ENCODE data around the gene GRM1. TPM values are rescaled to one million over a fixed set of nuclear protein-coding genes. Genes with fewer than 3 reads are reported as not detected.

The GRM1 gene
- total RNA-seq, 1 donor from 2014 or later, result 0.09 TPM

GRCh38 chr6:146202570-146202969, 173.7 kb downstream of the GRM1 start:
- TF ChIP-seq CTCF (IDR thresholded peaks at IDR 0.05), result no peak
- H3K9me3 ChIP-seq, result no peaks in the 10 kb centered on the region
- H3K4me1 ChIP-seq, result no peaks in the 10 kb centered on the region
- no peaks in the 10 kb centered on the region for H3K36me3 ChIP-seq
- no peak for ATAC-seq
- no peaks in the 10 kb centered on the region for H3K27me3 ChIP-seq (ENCODE audit: low read depth)
- H3K4me3 ChIP-seq, result no peak overlapping the region
- intact Hi-C loops (cut with DNase I), result no loop called here
- DNase-seq, result no peak
- H3K27ac ChIP-seq, result no peak overlapping the region

GRCh38 chr6:146209942-146210341, 181.1 kb downstream of the GRM1 start:
- no peak for TF ChIP-seq CTCF (IDR thresholded peaks at IDR 0.05)
- H3K27me3 ChIP-seq (ENCODE audit: low read depth), result no peaks in the 10 kb centered on the region
- DNase-seq (no peak), ATAC-seq (no peak)
- H3K27ac ChIP-seq, result no peak overlapping the region
- no peaks in the 10 kb centered on the region for H3K9me3 ChIP-seq
- no peaks in the 10 kb centered on the region for H3K4me1 ChIP-seq
- intact Hi-C loops (cut with DNase I), result no loop called here
- H3K36me3 ChIP-seq, result no peaks in the 10 kb centered on the region
- no peak overlapping the region for H3K4me3 ChIP-seq

GRCh38 chr6:146210406-146211083, 181.7 kb downstream of the GRM1 start:
- intact Hi-C loops (cut with DNase I), result no loop called here

GRCh38 chr6:146211646-146212045, 182.8 kb downstream of the GRM1 start:
- ATAC-seq (no peak), DNase-seq (no peak)
- H3K9me3 ChIP-seq, result no peaks in the 10 kb centered on the region
- H3K27ac ChIP-seq, result no peak overlapping the region
- H3K36me3 ChIP-seq, result no peaks in the 10 kb centered on the region
- no peaks in the 10 kb centered on the region for H3K4me1 ChIP-seq
- TF ChIP-seq CTCF (IDR thresholded peaks at IDR 0.05), result no peak
- H3K4me3 ChIP-seq, result no peak overlapping the region
- H3K27me3 ChIP-seq (ENCODE audit: low read depth), result no peaks in the 10 kb centered on the region
- intact Hi-C loops (cut with DNase I), result no loop called here

More at GRCh38 chr6:146210406-146211083, 181.7 kb downstream of the GRM1 start:
- Histone ChIP-seq H3K27ac (no peak overlapping the region), H3K9me3 (no peaks in the 10 kb centered on the region), H3K36me3 (no peaks in the 10 kb centered on the region), H3K27me3 (ENCODE audit: low read depth) (no peaks in the 10 kb centered on the region), H3K4me3 (no peak overlapping the region), H3K4me1 (no peaks in the 10 kb centered on the region)
- ATAC-seq (no peak), DNase-seq (no peak)
- TF ChIP-seq CTCF (IDR thresholded peaks at IDR 0.05), result no peak

- intact Hi-C loops (cut with DNase I), result no loop called here
- Histone ChIP-seq H3K36me3 (no peaks in the 10 kb centered on the region), H3K9me3 (no peaks in the 10 kb centered on the region), H3K27me3 (ENCODE audit: low read depth) (no peaks in the 10 kb centered on the region), H3K4me3 (no peak overlapping the region), H3K27ac (no peak overlapping the region), H3K4me1 (no peaks in the 10 kb centered on the region)
- no peak for TF ChIP-seq CTCF (IDR thresholded peaks at IDR 0.05)
- no peak for ATAC-seq
- DNase-seq, result no peak
Measured at GRCh38 chr6:146212781-146213180, 183.9 kb downstream of the GRM1 start.
